Neural progenitor cell (in vitro differentiated cells): ENCODE results near the gene TRMT44.

ENCODE experiments used
- CTCF ChIP-seq: fragments of 200-600 bp; sonication (generic); IDR thresholded peaks from 2 replicates; pipeline ENCODE4 v1.5.1; 2017; ENCODE audit warnings: antibody characterized with exemption, mild to moderate bottlenecking
- EZH2 ChIP-seq: fragments of 200-600 bp; sonication (generic); IDR thresholded peaks from 2 replicates; pipeline ENCODE4 v1.6.1; 2017; ENCODE audit warnings: antibody characterized with exemption, mild to moderate bottlenecking, moderate library complexity

- no peak for TF ChIP-seq CTCF
- no peak for TF ChIP-seq EZH2
Measured at GRCh38 chr4:8516061-8516573, 75.5 kb downstream of the TRMT44 start.
